Activated T-cell treated with anti-CD3 and anti-CD28 coated beads, Interleukin-2, amount 50 U/mL, for 48 hours (primary cell): ENCODE results near the gene PXDC1.
A peak's percentile ranks its signal among the peaks of the same experiment; 100 is the strongest.
"Not testable (repeated sequence)": the region's sequence is repeated elsewhere in the genome, so short reads cannot be mapped to it uniquely, and the experiment has no call there.

Experiments used
- DNase-seq, 2 experiments: peaks; one replicate each; pipeline ENCODE4 v3.0.0-alpha.2; 2020

PXDC1 gene

GRCh38 chr6:3762359-3762758 lies 10.8 kb upstream of the PXDC1 start:
- DNase-seq: no peak

- DNase-seq: no peak
These were observed 10.4 kb upstream of the PXDC1 start for GRCh38 chr6:3761989-3762270.

GRCh38 chr6:3759646-3760232 lies 8.2 kb upstream of the PXDC1 start:
- DNase-seq: no peak

- no peak for DNase-seq
These were observed 7.3 kb upstream of the PXDC1 start for GRCh38 chr6:3758842-3759144.

GRCh38 chr6:3757998-3758841 lies 6.7 kb upstream of the PXDC1 start:
- not testable (repeated sequence) for DNase-seq

- DNase-seq: no peak
These were observed 5.7 kb upstream of the PXDC1 start for GRCh38 chr6:3757241-3757641.

GRCh38 chr6:3756546-3756945 lies 5.0 kb upstream of the PXDC1 start:
- no peak for DNase-seq

GRCh38 chr6:3755637-3756545 lies 4.4 kb upstream of the PXDC1 start:
- no peak for DNase-seq

GRCh38 chr6:3754776-3755175 lies 3.3 kb upstream of the PXDC1 start:
- no peak for DNase-seq

GRCh38 chr6:3754032-3754725 lies 2.7 kb upstream of the PXDC1 start:
- DNase-seq: not testable (repeated sequence)

GRCh38 chr6:3753228-3753835 lies 1.8 kb upstream of the PXDC1 start:
- DNase-seq: no peak

GRCh38 chr6:3752531-3753227 lies 1.2 kb upstream of the PXDC1 start:
- DNase-seq: no peak

- DNase-seq: peak; percentile 67 to 78
These were observed 417 bp upstream of the PXDC1 start for GRCh38 chr6:3751730-3752530.

GRCh38 chr6:3750317-3751076 lies 1.0 kb downstream of the PXDC1 start:
- DNase-seq: no peak

GRCh38 chr6:3749977-3750316 lies 1.6 kb downstream of the PXDC1 start:
- no peak for DNase-seq

GRCh38 chr6:3749067-3749841 lies 2.3 kb downstream of the PXDC1 start:
- DNase-seq: no peak

GRCh38 chr6:3748208-3749066 lies 3.1 kb downstream of the PXDC1 start:
- peak; percentile 66 to 67 for DNase-seq

- no peak for DNase-seq
These were observed 4.3 kb downstream of the PXDC1 start for GRCh38 chr6:3747100-3747737.
